Measurements from ENCODE around the gene KHK. TPM values are rescaled to one million over a fixed set of nuclear protein-coding genes. Genes with fewer than 3 reads are reported as not detected.

KHK gene
- total RNA-seq, 1 experiment from 2014 or later: 9.3 TPM

- no peaks in the 10 kb centered on the region for H3K9me3 Mint-ChIP-seq (ENCODE audit: unreplicated experiment)
- H3K27ac Mint-ChIP-seq (ENCODE audit: unreplicated experiment): no peak overlapping the region
- BruUV-seq (replicated peaks): no TSS peak
- H3K36me3 Mint-ChIP-seq (ENCODE audit: insufficient read depth, unreplicated experiment): peaks cover 6% of the 10 kb centered on the region
- H3K9me3 ChIP-seq: no peaks in the 10 kb centered on the region
- H3K4me1 ChIP-seq: peaks cover 7% of the 10 kb centered on the region
- H3K36me3 ChIP-seq (ENCODE audit: control insufficient read depth, insufficient read depth, low read length): no peaks in the 10 kb centered on the region
- ChIA-PET POLR2A (interaction anchor here (0.5 kb wide), 1 partner anchor 16 kb away, joined by 6 read pairs; no protein-coding TSS in a partner anchor), CTCF (no interaction called here)
- no peaks in the 10 kb centered on the region for H3K27me3 ChIP-seq (replicated peaks; ENCODE audit: control insufficient read depth, insufficient read depth, low read length)
- no peak overlapping the region for H3K4me3 Mint-ChIP-seq (ENCODE audit: unreplicated experiment)
- DNase-seq: no peak
- H3K27me3 Mint-ChIP-seq (ENCODE audit: insufficient read depth, unreplicated experiment): peaks cover 13% of the 10 kb centered on the region
- intact Hi-C loops (cut with micrococcal nuclease; ENCODE audit: unreplicated experiment): loop anchor here (2.0 kb wide), 2 partner anchors 47 to 59 kb away; partner anchors contain the start of gene TMEM214
- TF ChIP-seq, protein P1, sequence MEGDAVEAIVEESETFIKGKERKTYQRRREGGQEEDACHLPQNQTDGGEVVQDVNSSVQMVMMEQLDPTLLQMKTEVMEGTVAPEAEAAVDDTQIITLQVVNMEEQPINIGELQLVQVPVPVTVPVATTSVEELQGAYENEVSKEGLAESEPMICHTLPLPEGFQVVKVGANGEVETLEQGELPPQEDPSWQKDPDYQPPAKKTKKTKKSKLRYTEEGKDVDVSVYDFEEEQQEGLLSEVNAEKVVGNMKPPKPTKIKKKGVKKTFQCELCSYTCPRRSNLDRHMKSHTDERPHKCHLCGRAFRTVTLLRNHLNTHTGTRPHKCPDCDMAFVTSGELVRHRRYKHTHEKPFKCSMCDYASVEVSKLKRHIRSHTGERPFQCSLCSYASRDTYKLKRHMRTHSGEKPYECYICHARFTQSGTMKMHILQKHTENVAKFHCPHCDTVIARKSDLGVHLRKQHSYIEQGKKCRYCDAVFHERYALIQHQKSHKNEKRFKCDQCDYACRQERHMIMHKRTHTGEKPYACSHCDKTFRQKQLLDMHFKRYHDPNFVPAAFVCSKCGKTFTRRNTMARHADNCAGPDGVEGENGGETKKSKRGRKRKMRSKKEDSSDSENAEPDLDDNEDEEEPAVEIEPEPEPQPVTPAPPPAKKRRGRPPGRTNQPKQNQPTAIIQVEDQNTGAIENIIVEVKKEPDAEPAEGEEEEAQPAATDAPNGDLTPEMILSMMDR (IDR thresholded peaks at IDR 0.05; ENCODE audit: insufficient read depth in 1 of 2, low read depth in 1 of 2, low read length in 1 of 2, severe bottlenecking in 1 of 2, unreplicated experiment in 1 of 2): no peak
- peaks cover 11% of the 10 kb centered on the region for H3K4me1 Mint-ChIP-seq (ENCODE audit: low read depth, unreplicated experiment)
- H3K4me3 ChIP-seq (ENCODE audit: low read depth, low read length): no peak overlapping the region
These were observed 6.5 kb upstream of the KHK start for GRCh38 chr2:27080140-27080469.

DNA sequence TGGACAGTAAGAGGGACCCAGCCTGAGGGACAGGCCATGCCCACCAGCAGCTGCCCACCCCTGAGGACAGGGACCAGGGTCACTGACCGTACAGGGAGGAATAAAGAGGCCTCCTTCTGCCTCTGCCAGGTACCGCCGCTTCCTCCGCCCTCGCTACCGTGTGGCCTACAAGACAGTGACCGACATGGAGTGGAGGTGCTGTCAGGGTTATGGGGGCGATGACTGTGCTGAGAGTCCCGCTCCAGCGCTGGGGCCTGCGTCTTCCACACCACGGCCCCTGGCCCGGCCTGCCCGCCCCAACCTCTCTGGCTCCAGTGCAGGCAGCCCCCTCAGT lies 6.0 kb upstream of the KHK start:
- H3K27ac Mint-ChIP-seq (ENCODE audit: unreplicated experiment): no peak overlapping the region
- peaks cover 6% of the 10 kb centered on the region for H3K36me3 Mint-ChIP-seq (ENCODE audit: insufficient read depth, unreplicated experiment)
- peaks cover 12% of the 10 kb centered on the region for H3K27me3 Mint-ChIP-seq (ENCODE audit: insufficient read depth, unreplicated experiment)
- Histone ChIP-seq H3K27me3 (replicated peaks; ENCODE audit: control insufficient read depth, insufficient read depth, low read length) (no peaks in the 10 kb centered on the region), H3K36me3 (ENCODE audit: control insufficient read depth, insufficient read depth, low read length) (no peaks in the 10 kb centered on the region), H3K4me1 (peaks cover 7% of the 10 kb centered on the region), H3K9me3 (no peaks in the 10 kb centered on the region), H3K4me3 (ENCODE audit: low read depth, low read length) (no peak overlapping the region)
- no TSS peak for BruUV-seq (replicated peaks)
- DNase-seq: no peak
- CTCF ChIA-PET: interaction anchor here (0.6 to 2.1 kb wide), 11 partner anchors 9 to 130 kb away, joined by 3 to 19 read pairs (median 5); partner anchors contain the start of genes ABHD1, AGBL5 and OST4
- H3K4me1 Mint-ChIP-seq (ENCODE audit: low read depth, unreplicated experiment): peaks cover 15% of the 10 kb centered on the region
- intact Hi-C loops (cut with micrococcal nuclease; ENCODE audit: unreplicated experiment): loop anchor here (2.0 kb wide), 2 partner anchors 48 to 60 kb away; partner anchors contain the start of gene TMEM214
- POLR2A ChIA-PET: interaction anchor here (0.5 to 1.0 kb wide), 2 partner anchors 9 to 265 kb away, joined by 3 to 7 read pairs; partner anchors contain the start of gene OST4
- TF ChIP-seq, protein P1 (IDR thresholded peaks at IDR 0.05; ENCODE audit: insufficient read depth in 1 of 2, low read depth in 1 of 2, low read length in 1 of 2, severe bottlenecking in 1 of 2, unreplicated experiment in 1 of 2): no peak
- peak overlapping the region; percentile 70 for H3K4me3 Mint-ChIP-seq (ENCODE audit: unreplicated experiment)
- no peaks in the 10 kb centered on the region for H3K9me3 Mint-ChIP-seq (ENCODE audit: unreplicated experiment)

- TF ChIP-seq, protein P1 (IDR thresholded peaks at IDR 0.05; ENCODE audit: insufficient read depth in 1 of 2, low read depth in 1 of 2, low read length in 1 of 2, severe bottlenecking in 1 of 2, unreplicated experiment in 1 of 2): no peak
- Mint-ChIP-seq H3K4me3 (ENCODE audit: unreplicated experiment) (no peak overlapping the region), H3K4me1 (ENCODE audit: low read depth, unreplicated experiment) (peaks cover 18% of the 10 kb centered on the region), H3K27ac (ENCODE audit: unreplicated experiment) (no peak overlapping the region), H3K27me3 (ENCODE audit: insufficient read depth, unreplicated experiment) (peaks cover 6% of the 10 kb centered on the region), H3K36me3 (ENCODE audit: insufficient read depth, unreplicated experiment) (peaks cover 6% of the 10 kb centered on the region), H3K9me3 (ENCODE audit: unreplicated experiment) (no peaks in the 10 kb centered on the region)
- Histone ChIP-seq H3K4me1 (peaks cover 7% of the 10 kb centered on the region), H3K27me3 (replicated peaks; ENCODE audit: control insufficient read depth, insufficient read depth, low read length) (no peaks in the 10 kb centered on the region), H3K4me3 (ENCODE audit: low read depth, low read length) (no peak overlapping the region), H3K9me3 (no peaks in the 10 kb centered on the region), H3K36me3 (ENCODE audit: control insufficient read depth, insufficient read depth, low read length) (no peaks in the 10 kb centered on the region)
- DNase-seq: no peak
- intact Hi-C loops (cut with micrococcal nuclease; ENCODE audit: unreplicated experiment): loop anchor here (1.0 to 2.0 kb wide), 4 partner anchors 11 to 61 kb away; partner anchors contain the start of genes OST4 and TMEM214
- ChIA-PET CTCF (interaction anchor here (0.9 to 2.1 kb wide), 5 partner anchors 10 to 109 kb away, joined by 3 to 19 read pairs (median 5); partner anchors contain the start of genes OST4 and TMEM214), POLR2A (no interaction called here)
- BruUV-seq (replicated peaks): no TSS peak
These were observed 4.4 kb upstream of the KHK start for GRCh38 chr2:27081984-27082772.
